CD4-positive, alpha-beta T cell treated with Interleukin-2 at 100 ng/mL for 4 hours (primary cell): ENCODE results near the gene THBD.

Source experiments
- DNase-seq: peaks from one replicate; pipeline ENCODE4 v3.0.0-alpha.2; 2020; ENCODE audit warnings: low spot score

THBD gene

GRCh38 chr20:23084282-23084844 is 34.9 kb upstream of the THBD start:
- no peak for DNase-seq

GRCh38 chr20:23083553-23084220 is 34.2 kb upstream of the THBD start:
- DNase-seq: no peak

GRCh38 chr20:23082846-23083552 is 33.5 kb upstream of the THBD start:
- DNase-seq: no peak

GRCh38 chr20:23081263-23081819 is 31.9 kb upstream of the THBD start:
- no peak for DNase-seq

GRCh38 chr20:23080521-23080920 is 31.0 kb upstream of the THBD start:
- DNase-seq: no peak

GRCh38 chr20:23079926-23080325 is 30.5 kb upstream of the THBD start:
- DNase-seq: no peak

- DNase-seq: no peak
These were observed 29.5 kb upstream of the THBD start for GRCh38 chr20:23079016-23079351.

GRCh38 chr20:23078351-23079015 is 29.0 kb upstream of the THBD start:
- DNase-seq: no peak

- DNase-seq: no peak
These were observed 27.8 kb upstream of the THBD start for GRCh38 chr20:23077277-23077676.

GRCh38 chr20:23074052-23074451 is 24.6 kb upstream of the THBD start:
- no peak for DNase-seq

- DNase-seq: no peak
These were observed 23.6 kb upstream of the THBD start for GRCh38 chr20:23072892-23073586.

GRCh38 chr20:23071996-23072395 is 22.5 kb upstream of the THBD start:
- DNase-seq: no peak

GRCh38 chr20:23071398-23071797 is 21.9 kb upstream of the THBD start:
- DNase-seq: no peak

GRCh38 chr20:23069108-23069507 is 19.6 kb upstream of the THBD start:
- DNase-seq: no peak

GRCh38 chr20:23068283-23068682 is 18.8 kb upstream of the THBD start:
- DNase-seq: no peak

- DNase-seq: no peak
These were observed 17.3 kb upstream of the THBD start for GRCh38 chr20:23066772-23067171.

- no peak for DNase-seq
These were observed 16.1 kb upstream of the THBD start for GRCh38 chr20:23065266-23066201.

- DNase-seq: no peak
These were observed 14.1 kb upstream of the THBD start for GRCh38 chr20:23063581-23063980.

GRCh38 chr20:23063168-23063567 is 13.7 kb upstream of the THBD start:
- no peak for DNase-seq

GRCh38 chr20:23062632-23063031 is 13.2 kb upstream of the THBD start:
- DNase-seq: no peak
